Loucy (cell line): ENCODE measurements around the gene NAGLU.

ENCODE experiments used
- EZH2phosphoT487 ChIP-seq: fragments of 200-600 bp; IDR thresholded peaks from 2 replicates; pipeline ENCODE4 v1.6.1; 2018; ENCODE audit warnings: antibody characterized with exemption, mild to moderate bottlenecking, moderate library complexity, borderline replicate concordance
- TF ChIP-seq, protein P1 (sequence below): fragments of 200-600 bp; sonication (generic); conservative IDR thresholded peaks from 2 replicates; pipeline ENCODE4 v1.5.1; 2014; ENCODE audit warnings: mild to moderate bottlenecking, antibody characterized with exemption, low read length

DNA sequence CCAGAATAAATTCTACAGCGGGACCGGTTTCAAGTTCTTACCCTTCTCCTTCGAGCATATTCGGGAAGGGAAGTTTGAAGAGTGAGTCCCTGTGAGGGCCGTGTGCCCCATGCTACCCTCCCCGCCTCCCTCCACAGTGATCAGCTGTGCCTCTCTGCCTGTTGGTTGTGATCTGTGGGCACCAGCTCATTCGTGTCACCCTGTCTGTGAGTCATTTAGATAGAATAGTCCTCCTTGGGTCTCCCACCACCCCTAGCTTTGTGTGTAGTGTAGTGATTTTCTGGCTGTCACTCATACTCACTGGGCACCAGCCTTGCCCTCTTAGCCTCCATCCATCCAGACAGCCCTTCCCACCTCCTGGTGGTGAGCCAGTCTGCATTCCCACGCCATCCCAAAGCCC, 15.0 kb upstream of the NAGLU start:
- TF ChIP-seq, protein P1, sequence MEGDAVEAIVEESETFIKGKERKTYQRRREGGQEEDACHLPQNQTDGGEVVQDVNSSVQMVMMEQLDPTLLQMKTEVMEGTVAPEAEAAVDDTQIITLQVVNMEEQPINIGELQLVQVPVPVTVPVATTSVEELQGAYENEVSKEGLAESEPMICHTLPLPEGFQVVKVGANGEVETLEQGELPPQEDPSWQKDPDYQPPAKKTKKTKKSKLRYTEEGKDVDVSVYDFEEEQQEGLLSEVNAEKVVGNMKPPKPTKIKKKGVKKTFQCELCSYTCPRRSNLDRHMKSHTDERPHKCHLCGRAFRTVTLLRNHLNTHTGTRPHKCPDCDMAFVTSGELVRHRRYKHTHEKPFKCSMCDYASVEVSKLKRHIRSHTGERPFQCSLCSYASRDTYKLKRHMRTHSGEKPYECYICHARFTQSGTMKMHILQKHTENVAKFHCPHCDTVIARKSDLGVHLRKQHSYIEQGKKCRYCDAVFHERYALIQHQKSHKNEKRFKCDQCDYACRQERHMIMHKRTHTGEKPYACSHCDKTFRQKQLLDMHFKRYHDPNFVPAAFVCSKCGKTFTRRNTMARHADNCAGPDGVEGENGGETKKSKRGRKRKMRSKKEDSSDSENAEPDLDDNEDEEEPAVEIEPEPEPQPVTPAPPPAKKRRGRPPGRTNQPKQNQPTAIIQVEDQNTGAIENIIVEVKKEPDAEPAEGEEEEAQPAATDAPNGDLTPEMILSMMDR, result no peak
- no peak for TF ChIP-seq EZH2phosphoT487
